Germinal center (tissue), 1 donor: ENCODE measurements around the gene MIER2.
"Not testable (repeated sequence)": the region's sequence is repeated elsewhere in the genome, so short reads cannot be mapped to it uniquely, and the experiment has no call there.

Experiments used
- DNase-seq: peaks from one replicate; pipeline ENCODE4 v3.0.0; 2012; ENCODE audit warnings: mixed read lengths, low spot score

Gene MIER2

DNA sequence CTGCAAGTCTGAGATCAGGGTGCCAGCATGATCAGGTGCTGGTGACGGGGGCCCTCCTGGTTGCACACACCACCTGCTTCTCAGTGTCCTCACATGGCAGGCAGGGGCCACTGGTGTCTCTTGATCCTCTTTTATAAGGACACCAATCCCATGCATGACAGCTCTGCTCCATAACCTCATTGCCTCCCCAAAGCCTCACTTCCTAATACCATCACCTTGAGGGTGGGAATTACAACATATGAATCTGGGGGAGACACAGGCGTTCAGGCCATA is 15.0 kb upstream of the MIER2 start:
- DNase-seq: no peak

DNA sequence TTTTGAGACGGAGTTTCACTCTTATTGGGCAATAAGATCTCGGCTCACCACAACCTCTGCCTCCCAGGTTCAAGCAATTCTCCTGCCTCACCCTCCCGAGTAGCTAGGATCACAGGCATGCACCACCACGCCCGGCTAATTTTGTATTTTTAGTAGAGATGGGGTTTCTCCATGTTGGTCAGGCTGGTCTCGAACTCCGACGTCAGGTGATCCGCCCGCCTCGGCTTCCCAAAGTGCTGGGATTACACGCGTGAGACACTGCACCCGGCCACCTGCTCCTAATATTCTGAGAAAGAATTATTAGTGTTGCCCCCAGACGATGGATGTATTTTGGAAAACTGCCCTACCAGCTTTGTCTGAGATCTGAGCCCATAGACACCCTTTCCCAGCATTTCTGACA is 10.9 kb upstream of the MIER2 start:
- DNase-seq: not testable (repeated sequence)

DNA sequence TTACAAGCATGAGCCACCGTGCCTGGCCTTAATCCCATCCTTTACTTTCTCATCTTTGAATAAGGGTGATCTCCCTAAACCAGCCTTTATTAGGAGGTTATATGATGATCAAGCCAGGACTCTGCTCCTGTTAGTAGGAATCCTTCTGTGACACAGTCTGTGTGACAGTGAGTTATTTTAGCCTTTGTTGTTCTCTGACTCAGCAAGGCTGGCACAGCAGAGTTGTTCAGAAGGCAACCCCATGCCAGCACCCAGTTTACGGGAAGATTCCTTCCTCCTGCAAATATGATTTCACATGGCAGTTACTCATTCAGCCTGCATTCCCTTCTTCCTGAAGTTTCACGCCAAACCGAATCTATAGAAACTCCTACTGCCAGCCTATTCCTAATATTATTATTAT is 10.5 kb upstream of the MIER2 start:
- no peak for DNase-seq

DNA sequence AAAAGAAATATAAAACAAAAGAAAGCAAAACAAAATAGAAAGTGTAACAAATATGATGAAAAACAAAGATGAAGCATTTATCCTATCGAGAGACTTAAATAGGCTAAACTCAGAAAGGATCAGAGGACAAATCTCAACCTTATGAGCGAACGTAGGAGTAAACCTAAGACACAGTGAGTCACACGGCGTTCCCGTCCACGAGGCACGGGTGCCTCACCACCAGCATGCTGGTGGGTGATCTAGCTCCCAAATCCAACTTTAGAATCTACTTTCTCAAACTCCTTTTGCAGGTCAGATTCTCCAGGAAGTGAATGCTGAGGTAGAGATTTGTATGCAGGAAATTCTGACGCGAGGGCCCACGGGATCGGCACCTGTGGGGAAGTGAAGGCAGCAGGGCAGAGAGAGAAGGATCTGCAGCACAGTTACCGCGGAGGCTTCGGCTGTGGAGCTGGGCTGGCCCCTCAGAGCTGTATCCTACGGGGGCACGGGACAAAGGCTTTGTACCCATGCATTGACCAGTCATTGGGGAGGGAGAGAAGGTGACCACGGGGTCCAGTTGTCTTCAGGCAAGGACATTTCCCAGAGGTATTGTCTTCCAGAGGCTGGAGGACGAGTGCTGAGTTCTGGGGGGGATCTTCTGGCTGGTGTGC is 7.5 kb upstream of the MIER2 start:
- no peak for DNase-seq

DNA sequence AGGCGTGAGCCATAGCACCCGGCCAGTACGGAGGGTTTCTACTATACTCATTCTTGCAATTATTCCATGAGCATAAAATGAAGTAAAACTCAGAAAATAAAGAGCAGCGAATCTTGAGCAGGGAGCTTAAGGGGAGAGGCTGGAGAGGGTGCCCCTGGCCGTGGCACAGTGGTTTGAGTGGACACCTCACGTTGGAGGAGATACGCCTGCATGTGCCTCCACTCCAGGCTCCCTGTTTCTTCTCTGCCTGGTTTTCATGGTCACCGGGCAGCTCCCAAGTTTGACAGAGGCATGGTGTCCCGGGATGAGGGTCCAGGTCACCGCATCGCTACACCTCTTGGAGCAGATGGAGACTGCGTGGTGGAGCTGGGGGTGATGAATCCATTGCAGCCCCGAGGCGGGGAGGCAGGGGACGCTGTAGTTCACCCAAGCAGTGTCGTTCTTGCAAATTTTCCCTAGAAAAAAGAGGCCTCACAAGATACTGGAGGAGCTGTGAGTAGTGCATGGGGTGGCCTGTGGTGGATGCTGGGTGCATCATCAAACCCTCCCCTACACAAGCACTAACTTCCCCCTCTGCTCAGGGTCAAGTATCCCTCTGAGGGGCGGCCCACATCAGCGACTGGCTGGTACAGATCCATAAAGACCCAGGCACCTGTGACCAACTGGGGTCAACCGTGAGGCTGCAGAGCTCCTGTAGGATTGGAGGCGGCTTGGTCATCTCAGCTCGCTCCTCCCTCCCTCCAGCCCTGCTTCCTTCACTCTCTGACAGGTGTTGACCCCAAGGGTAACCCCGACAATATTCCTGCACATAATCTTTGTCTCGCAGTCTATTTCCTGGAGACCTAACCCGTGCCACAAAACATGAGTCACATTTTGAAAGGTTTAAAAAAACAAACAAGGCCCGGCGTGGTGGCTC is 3.6 kb upstream of the MIER2 start:
- DNase-seq: no peak

DNA sequence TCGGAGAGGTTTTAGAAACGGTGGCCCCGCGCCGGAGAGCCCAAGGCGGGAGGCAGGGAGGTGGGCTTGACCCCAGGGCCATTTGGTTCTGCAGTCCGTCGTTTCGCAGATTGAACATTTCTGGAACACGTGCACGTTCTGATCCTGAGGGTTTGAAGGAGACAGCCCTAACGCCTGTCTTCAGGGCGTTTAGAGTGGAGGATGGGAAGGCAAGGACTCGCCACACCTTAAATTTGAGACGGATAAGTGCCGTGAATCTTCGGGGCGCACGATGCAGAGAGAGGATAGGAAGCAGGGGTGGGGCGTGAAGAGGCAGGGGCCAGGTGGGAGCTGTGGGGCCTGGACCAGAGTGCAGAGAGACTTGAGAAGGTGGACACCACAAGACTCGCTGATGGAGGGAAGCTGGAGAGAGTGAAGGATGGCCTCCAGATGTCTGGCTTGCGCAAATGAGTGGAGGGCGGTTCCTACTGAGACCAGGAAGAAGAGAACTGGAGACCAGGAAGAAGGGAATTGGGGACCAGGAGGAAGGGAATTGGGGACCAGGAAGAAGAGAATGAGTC is 804 bp upstream of the MIER2 start:
- no peak for DNase-seq

DNA sequence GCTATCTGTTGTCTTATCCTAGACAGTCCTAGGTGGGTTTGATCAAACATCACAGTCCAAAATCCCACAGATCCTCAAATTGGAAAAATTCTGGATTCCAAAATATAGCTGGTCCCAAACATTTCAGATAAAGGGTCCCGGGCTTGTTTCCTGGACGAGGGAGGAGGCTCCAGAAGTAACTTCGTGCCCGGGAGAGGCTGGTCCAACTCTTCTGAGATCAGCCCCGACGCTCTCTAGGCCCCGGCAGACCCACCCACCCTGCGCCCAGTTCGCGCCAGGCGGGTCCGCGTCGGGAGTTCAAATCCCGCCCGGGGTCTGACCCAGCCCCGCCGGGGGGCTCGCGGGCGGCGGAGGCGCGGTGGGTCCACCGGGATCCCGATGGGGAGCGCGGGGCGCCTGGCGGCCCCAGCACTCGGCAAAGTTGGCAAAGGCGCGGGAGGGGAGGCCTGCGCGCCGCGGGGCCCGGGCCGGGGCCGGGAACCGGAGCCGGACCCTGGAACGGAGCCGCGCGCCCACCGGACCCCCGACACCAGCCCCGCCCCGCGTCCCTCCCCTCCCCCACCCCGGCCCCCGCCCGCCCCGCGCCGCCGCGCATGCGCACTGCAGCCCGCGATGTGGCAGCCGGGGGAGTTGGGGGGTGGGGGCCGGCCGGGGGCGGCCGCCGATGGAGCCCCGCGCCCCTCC is 513 bp downstream of the MIER2 start:
- DNase-seq: no peak

DNA sequence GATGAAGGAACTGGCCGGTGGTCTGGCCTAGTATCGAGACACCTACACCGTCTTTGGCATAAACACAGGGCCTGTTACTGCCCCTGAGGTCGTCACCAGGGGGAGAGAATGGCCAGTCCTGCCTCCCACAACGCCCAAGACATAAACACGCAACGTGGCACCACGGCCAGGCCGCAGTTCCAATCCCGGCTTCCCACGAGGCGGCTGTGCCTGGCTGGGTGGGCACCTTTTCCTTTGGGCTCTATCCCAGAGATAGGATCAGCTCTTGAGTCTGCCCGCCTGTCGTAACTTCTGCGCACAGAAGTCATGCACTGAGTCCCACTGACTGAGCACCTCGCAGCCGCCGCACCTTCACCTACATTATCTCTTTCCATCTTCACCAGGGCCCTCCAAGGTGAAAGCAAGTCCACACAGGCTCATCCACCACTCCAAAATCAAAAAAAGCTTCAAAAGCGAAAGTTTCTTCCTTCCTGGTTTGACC is 1.1 kb downstream of the MIER2 start:
- no peak for DNase-seq

DNA sequence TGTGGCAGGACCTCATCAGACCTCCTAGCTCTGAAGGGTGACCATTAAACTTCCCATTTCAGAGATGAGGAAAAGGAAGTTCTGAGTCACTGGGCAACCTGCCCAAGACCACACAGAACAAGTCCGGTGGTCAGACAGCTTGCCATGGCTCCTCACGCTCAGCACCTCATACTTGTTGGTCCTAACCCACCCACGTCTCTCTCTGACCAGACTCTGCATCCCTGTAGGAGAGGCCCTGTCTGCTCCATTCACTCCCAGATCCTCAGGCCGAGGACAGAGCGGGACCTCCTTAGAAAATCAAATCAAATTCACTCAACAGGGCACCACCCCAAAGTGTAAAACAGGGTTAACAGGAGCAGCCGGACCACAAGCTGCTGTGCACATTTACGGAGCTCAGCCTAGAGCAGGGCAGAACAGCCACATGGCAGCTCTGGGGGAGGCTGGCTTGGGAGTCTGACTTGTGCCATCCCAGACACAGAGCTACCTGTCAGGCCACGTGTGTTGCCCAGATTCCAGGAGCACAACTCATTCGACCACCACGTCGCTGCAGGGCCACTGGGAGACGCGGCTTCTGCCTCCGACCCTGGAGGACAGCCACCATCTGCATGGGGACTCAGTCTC is 1.7 kb downstream of the MIER2 start:
- no peak for DNase-seq

DNA sequence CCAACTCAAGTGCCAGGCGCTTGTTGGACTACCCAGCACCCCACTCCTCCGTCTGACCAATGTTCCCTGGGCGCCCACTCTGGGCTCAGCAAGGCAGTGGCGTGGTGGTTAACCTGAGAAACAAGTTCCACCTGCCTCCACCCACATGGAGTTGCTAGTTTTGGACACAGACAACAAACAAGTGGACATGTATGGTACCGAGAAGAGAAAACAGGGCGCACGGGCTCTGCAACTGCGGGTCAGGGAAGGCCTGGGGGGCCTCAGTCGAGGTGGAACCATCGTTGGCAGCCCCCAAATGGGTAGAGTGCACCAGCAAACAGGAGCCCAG is 2.5 kb downstream of the MIER2 start:
- DNase-seq: no peak

DNA sequence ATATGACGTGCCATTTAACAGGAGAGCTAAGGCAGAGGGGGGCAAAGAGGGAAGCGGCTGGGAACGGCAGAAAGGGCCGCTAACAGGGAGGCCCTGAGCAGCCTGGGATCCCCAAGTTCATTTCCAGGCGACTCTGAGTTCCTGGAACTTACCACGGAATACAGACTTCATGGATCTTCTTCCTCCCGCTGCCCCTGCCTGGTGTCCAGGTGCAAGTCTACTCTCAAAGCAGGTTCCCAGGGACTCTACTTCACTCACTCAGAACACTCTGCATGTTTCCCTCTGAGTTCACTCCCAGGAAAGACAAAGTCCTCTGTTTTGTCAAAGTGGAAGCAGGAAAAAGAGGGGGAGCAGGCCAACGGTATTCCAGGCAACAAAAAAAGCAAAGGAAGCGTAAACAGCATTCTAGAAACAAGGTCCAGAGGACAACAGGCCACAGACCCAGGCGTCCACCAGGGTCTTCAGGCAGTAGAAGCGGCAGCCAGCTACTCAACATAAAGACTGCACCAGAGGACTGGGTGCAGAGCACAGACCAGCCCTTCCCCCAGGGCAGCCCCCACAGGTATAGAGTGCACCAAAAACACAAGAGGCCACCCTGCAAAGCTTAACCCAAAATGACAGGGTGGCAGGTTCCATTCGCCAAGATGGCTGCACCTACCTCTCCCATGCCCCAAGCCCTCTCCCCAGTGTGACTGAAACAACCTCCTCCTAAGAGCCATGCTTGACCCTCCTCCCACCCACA is 3.0 kb downstream of the MIER2 start:
- DNase-seq: no peak

DNA sequence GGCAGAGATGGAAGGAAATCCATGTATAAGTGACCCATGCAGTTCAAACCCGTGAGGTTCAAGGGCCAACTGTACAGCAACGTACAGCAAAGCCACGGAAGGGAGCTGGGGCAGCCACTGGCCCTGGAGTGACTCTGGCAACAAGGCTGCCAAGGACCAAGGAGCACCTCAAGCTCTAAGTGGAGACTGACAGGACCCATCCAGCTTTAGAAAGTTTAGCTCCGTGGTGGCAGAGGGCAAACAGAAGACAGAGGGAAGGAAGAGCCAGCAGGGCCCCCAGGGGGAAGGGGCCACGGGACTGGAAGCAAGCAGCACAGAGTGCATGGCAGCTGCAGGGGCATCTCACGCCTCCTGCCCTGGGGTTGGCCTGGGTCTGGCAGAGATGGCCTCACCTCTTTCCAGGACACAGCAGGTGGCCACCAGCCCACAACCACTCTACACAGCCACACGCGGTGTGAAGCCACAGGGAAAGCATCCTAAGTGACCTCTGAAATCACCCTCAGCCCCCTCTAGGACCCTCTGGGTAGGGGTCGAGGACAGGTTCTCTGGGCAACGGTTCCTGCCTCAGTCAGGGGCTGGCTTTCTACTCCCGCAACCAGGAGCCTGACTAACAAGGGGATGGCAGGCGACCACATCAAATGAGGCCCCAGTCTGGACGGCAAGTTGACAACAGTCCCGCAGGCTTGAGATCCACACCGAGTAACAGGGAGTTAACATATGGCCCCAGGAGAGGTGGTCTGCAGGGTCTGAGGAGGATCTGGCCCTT is 3.8 kb downstream of the MIER2 start:
- DNase-seq: no peak

DNA sequence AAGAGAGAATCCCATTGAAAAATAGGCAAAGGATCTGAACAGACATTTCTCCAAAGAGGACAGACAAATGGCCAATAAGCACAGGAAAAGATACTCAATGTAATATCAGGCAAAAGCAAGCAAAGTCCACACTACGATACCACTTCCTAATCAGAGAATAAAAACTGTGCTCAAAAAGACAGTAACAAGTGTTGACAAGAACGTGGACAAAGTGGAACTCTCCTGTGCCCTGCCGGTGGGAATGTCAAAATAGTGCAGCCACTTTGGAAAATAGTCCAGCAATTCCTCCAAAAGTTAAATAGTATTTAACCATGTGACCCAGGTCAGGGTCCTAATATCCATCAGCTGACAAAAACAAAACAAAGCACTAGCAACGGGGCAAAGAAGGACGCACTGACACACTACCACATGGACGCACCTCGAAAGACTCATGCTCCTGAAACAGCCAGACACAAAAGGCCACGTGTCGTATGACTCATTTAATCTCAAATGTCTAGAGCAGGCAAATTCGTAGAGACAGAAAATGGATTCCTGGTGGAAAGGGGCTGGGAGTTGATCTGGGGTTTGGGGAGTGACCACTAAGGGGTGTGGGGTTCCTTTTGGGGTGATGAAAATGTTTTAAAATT is 5.2 kb downstream of the MIER2 start:
- DNase-seq: no peak

DNA sequence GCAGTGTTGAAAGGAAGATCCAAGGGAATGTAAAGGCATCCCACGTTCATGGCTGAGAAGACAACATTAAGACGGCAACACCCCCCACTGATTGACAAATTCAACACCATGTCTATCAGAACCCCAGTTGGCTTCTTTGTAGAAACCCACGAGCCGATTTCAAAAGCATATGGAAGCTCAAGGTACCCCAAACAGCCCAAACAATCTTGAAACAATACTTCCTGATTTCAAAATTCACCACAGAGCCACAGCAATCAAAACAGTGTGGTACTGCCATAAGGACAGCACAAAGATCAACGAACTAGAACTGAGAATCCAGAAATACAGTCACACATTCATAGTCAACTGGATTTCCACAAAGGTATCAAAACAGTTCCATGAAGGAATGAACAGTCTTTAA is 6.2 kb downstream of the MIER2 start:
- no peak for DNase-seq

DNA sequence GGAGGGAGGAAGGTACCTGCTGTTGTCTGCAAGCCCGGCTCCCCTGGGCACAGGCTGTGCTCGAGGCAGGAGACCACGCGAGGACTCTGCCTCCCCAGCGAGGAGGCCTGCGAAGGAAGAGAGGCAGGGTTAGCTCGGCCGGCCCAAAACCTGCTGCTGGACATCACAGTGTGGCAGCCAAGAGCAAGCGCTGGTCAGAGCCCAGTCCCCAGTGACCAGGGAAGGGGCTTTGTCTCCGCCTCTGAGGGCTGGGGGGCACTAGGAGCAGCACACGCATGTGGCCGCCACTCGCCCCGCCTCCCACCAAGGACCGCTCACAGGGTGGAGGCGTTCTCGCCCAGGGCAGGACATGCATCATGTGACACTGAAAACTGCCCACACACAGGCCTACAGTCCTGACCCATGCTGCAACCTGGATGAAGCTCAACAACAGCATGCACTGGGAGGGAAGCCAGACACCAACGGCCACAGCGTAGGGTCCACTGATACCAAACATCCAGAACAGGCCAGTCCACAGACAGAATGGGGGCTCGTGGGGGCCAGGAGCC is 8.5 kb downstream of the MIER2 start:
- DNase-seq: no peak

DNA sequence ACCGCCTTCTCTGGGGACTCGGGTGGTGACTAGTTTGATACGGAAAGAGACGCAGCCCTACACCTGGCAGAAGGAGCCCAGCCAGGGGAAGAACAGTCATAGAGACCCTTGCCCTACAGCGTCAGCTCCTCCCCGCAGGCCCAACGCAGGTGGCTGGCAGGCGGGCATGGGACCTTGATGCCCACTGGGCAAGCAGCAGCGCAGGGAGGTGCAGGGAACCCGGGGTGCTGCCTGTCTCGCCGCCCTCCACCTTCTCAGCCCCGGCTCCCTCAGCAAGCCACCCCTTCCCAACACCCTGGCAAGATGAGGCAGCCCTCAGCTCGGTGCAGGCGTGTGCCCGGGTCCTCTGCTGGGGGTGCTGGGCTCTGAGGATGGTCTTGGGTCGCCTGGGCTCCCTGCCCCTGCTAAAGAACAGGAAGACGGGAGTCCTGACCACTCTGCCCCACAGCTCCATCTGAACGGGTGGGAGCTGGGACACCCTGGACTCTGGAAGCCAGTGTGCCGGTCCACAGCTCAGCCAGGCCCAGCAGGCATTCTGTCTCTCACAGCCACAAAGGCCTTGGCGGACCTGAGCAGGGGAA is 9.0 kb downstream of the MIER2 start:
- no peak for DNase-seq

DNA sequence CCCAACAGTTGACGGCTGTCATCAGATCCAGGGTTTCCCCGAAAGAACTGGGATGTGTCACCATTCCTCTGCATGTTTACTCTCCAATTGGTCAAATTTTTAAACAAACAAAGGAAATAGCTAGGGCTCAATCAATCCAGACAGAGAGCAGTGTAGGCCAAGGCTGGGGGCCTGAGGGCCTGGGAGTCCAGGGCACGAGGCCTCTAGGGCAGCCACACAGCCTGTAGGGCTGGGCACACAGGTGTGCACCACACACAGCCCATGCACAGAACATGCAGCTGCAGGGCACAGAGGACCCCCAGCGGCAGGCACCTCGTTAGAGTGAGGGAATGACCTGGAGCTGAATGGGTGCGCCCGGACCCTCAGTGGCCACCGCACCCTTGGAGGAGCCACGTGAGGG is 9.5 kb downstream of the MIER2 start:
- no peak for DNase-seq

DNA sequence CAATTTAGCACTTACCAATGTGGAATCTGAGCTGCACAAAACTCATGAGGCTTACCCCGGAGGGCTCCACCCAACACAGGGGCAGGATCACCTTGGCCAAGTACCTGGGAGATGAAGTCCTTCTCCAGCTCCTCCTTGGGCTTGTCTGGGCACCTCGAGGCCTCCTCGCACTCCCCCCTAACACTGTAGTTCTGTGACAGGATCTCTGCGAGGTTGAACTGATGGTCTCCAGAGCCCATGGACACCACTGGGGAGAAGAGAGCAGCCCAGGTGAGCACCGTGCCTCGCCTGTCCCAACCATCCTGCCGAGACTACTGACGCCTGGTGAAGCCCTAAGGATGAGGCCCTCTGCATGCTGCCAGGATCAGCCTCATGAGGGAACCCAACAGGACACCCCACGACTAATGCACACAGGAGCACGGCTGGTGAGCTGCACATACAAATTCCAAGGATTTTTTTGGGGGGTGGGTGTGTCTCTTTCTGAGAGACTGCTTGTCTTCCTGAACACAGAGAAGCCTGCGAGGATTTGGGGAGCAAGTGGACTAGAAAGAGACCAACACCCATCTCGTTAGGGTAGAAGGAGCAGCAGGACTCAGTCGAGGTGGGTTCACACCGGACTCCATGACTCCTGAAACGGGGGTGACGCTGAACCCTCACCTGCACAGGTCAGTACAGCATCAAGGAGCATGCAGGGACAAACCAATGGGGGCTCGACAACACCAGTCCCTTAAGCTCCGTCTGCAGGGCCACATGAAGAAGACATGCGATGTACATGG is 10.1 kb downstream of the MIER2 start:
- no peak for DNase-seq

DNA sequence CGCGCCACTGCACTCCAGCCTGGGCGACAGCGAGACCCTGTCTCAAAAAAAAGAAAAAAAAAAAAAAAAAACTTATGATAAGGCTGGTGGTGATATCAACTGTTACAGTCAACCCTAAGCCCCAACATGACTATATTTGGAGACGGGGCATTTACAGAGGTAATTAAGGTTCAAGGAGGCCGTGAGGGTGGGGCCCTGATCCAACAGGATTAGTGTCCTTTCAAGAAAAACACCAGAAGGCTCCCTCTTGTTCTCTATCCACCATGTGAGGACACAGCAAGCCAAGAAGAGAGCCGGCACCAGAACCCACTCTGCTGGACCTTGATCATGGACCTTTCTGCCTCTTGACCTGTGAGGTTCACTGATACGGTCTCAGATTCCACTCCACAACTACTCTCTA is 14.1 kb downstream of the MIER2 start:
- DNase-seq: no peak
